ENCODE measurements around the gene SNIP1. TPM values are rescaled to one million over a fixed set of nuclear protein-coding genes. Genes with fewer than 3 reads are reported as not detected.

Gene SNIP1
- total RNA-seq, 1 donor from 2014 or later, result 20.1 TPM

DNA sequence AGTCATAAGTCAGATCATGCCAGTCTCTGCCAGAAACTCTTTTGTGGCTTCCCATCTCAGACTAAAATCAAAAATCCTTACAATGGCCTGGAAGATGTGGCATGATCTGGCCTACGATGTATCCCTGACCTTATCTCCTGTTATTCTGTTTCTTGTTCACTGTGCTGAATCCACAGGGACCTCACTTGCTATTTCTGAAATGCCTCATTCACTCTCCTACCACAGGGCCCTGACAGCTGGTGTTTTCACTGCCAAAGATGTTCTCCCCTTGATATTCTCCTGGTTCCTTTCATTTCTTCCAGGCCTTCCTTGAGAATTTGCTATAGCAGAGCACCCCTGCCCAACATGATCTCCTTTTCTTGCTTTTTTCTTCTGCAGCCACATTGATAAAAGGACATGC lies 4.3 kb upstream of the SNIP1 start:
- peaks cover 4% of the 10 kb centered on the region for H3K27me3 Mint-ChIP-seq (ENCODE audit: unreplicated experiment)
- peaks cover 15% of the 10 kb centered on the region for H3K4me1 Mint-ChIP-seq (ENCODE audit: low read depth, unreplicated experiment)
- H3K36me3 Mint-ChIP-seq (ENCODE audit: unreplicated experiment), result no peaks in the 10 kb centered on the region
- H3K27ac Mint-ChIP-seq (ENCODE audit: unreplicated experiment), result no peak overlapping the region
- TF ChIP-seq CTCF (IDR thresholded peaks at IDR 0.05; ENCODE audit: partially characterized antibody, unreplicated experiment), result no peak
- H3K9me3 Mint-ChIP-seq (ENCODE audit: unreplicated experiment), result peaks cover 12% of the 10 kb centered on the region
- peak overlapping the region; percentile 78 for H3K4me3 Mint-ChIP-seq (ENCODE audit: unreplicated experiment)
- DNase-seq, result no peak

GRCh38 chr1:37557402-37557801 lies 3.3 kb upstream of the SNIP1 start:
- Mint-ChIP-seq H3K4me3 (ENCODE audit: unreplicated experiment) (peak overlapping the region; percentile 88), H3K36me3 (ENCODE audit: unreplicated experiment) (no peaks in the 10 kb centered on the region), H3K9me3 (ENCODE audit: unreplicated experiment) (peaks cover 12% of the 10 kb centered on the region), H3K27me3 (ENCODE audit: unreplicated experiment) (peaks cover 4% of the 10 kb centered on the region), H3K4me1 (ENCODE audit: low read depth, unreplicated experiment) (peaks cover 25% of the 10 kb centered on the region), H3K27ac (ENCODE audit: unreplicated experiment) (no peak overlapping the region)
- DNase-seq, result no peak
- TF ChIP-seq CTCF (IDR thresholded peaks at IDR 0.05; ENCODE audit: partially characterized antibody, unreplicated experiment), result no peak

- peaks cover 12% of the 10 kb centered on the region for H3K9me3 Mint-ChIP-seq (ENCODE audit: unreplicated experiment)
- H3K27ac Mint-ChIP-seq (ENCODE audit: unreplicated experiment), result peak within 1 kb of the TSS; percentile 85
- TF ChIP-seq CTCF (IDR thresholded peaks at IDR 0.05; ENCODE audit: partially characterized antibody, unreplicated experiment), result no peak
- H3K4me1 Mint-ChIP-seq (ENCODE audit: low read depth, unreplicated experiment), result peaks cover 25% of the 10 kb centered on the region
- H3K27me3 Mint-ChIP-seq (ENCODE audit: unreplicated experiment), result peaks cover 4% of the 10 kb centered on the region
- H3K36me3 Mint-ChIP-seq (ENCODE audit: unreplicated experiment), result no peaks in the 10 kb centered on the region
- H3K4me3 Mint-ChIP-seq (ENCODE audit: unreplicated experiment), result peak within 1 kb of the TSS; percentile 88
- DNase-seq, result peak; percentile 93
Measured at GRCh38 chr1:37556712-37557196, 2.7 kb upstream of the SNIP1 start, which contains the start of gene DNALI1. Gene DNALI1, plus strand, starts transcription at chr1:37556940. Its CDS starts 55 bp downstream, at chr1:37556995.

GRCh38 chr1:37553598-37553926 lies 531 bp downstream of the SNIP1 start:
- peaks cover 7% of the 10 kb centered on the region for H3K9me3 Mint-ChIP-seq (ENCODE audit: unreplicated experiment)
- peak overlapping the region; percentile 49 for H3K27ac Mint-ChIP-seq (ENCODE audit: unreplicated experiment)
- peaks cover 24% of the 10 kb centered on the region for H3K4me1 Mint-ChIP-seq (ENCODE audit: low read depth, unreplicated experiment)
- DNase-seq, result no peak
- H3K27me3 Mint-ChIP-seq (ENCODE audit: unreplicated experiment), result peaks cover 2% of the 10 kb centered on the region
- no peaks in the 10 kb centered on the region for H3K36me3 Mint-ChIP-seq (ENCODE audit: unreplicated experiment)
- H3K4me3 Mint-ChIP-seq (ENCODE audit: unreplicated experiment), result peak overlapping the region; percentile 98
- no peak for TF ChIP-seq CTCF (IDR thresholded peaks at IDR 0.05; ENCODE audit: partially characterized antibody, unreplicated experiment)

DNA sequence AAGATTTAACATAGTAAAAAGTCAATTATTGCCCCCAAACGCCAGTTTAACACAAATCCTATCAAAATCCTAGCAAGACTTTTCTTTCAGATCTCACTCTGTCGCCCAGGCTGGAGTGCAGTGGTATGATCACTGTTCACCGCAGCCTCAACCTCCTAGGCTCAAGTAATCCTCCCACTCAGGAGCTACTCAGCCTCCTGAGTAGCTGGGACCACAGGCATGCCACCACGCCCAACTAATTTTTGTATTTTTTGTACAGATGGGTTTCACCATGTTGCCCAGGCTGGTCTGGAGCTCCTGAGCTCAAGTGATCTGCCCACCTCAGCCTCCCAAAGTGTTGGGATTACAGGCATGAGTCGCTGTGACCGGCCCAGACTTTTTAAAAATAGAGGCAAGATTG lies 4.8 kb downstream of the SNIP1 start:
- no peak for DNase-seq
- no peak for TF ChIP-seq CTCF (IDR thresholded peaks at IDR 0.05; ENCODE audit: partially characterized antibody, unreplicated experiment)
- Mint-ChIP-seq H3K9me3 (ENCODE audit: unreplicated experiment) (no peaks in the 10 kb centered on the region), H3K27ac (ENCODE audit: unreplicated experiment) (no peak overlapping the region), H3K36me3 (ENCODE audit: unreplicated experiment) (no peaks in the 10 kb centered on the region), H3K4me3 (ENCODE audit: unreplicated experiment) (no peak overlapping the region), H3K27me3 (ENCODE audit: unreplicated experiment) (peaks cover 2% of the 10 kb centered on the region), H3K4me1 (ENCODE audit: low read depth, unreplicated experiment) (peaks cover 10% of the 10 kb centered on the region)

All from glutamatergic neuron (in vitro differentiated cells).